GM12891 (cell line): ENCODE results near the gene GABRR2.
A peak's percentile ranks its signal among the peaks of the same experiment; 100 is the strongest.
"Not testable (repeated sequence)": the region's sequence is repeated elsewhere in the genome, so short reads cannot be mapped to it uniquely, and the experiment has no call there.

Source experiments
- DNase-seq: peaks from one replicate; pipeline ENCODE4 v3.0.0; 2011; ENCODE audit warnings: low spot score; ENCODE audit not compliant: insufficient read length
- FAIRE-seq: peaks from 2 replicates; lab custom pipeline; 2011; peaks lifted over from hg19 to GRCh38; lab: Jason Lieb, UNC
- PAX5 ChIP-seq: IDR thresholded peaks from 2 replicates; pipeline ENCODE4 v1.6.1; 2011; ENCODE audit warnings: low read length, moderate library complexity, mild to moderate bottlenecking; ENCODE audit not compliant: insufficient read depth, severe bottlenecking
- POLR2A ChIP-seq: IDR thresholded peaks from 2 replicates; pipeline ENCODE4 v1.6.1; 2011; ENCODE audit warnings: low read depth, low read length, control low read depth
- POLR2AphosphoS5 ChIP-seq: IDR thresholded peaks from 2 replicates; pipeline ENCODE4 v1.6.1; 2011; ENCODE audit warnings: low read depth, low read length, control low read depth
- POU2F2 ChIP-seq: IDR thresholded peaks from 2 replicates; pipeline ENCODE4 v1.6.1; 2011; ENCODE audit warnings: low read depth, mild to moderate bottlenecking, control low read depth, low read length, moderate library complexity
- SPI1 ChIP-seq: IDR thresholded peaks from 2 replicates; pipeline ENCODE4 v1.6.1; 2011; ENCODE audit warnings: low read depth, low read length, control low read depth
- TAF1 ChIP-seq: IDR thresholded peaks from 2 replicates; pipeline ENCODE4 v1.6.1; 2011; ENCODE audit warnings: low read depth, low read length, control low read depth

Gene GABRR2

DNA sequence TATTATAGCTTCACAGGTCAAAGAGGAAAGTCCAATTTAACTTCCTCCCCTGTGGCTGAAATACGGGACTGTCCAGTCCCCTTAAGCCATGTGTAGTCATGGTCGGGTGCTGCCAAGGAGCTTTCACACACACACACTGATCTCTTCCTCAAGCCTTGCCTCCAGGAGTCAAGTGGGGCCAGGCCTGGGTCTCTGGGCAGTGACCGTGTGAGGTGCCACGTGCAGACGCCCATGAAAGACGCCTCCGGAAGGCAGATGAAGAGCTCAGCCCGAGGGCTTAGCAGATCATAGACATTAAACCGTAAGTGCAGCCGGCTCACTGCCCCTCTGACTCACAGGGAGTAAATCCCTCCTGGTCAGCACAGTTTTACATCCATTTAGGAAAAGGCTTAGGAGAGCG lies 4.2 kb downstream of the GABRR2 start:
- FAIRE-seq (no peak), DNase-seq (no peak)
- TF ChIP-seq TAF1 (no peak), POU2F2 (no peak), POLR2A (no peak), PAX5 (no peak), SPI1 (no peak), POLR2AphosphoS5 (no peak)

DNA sequence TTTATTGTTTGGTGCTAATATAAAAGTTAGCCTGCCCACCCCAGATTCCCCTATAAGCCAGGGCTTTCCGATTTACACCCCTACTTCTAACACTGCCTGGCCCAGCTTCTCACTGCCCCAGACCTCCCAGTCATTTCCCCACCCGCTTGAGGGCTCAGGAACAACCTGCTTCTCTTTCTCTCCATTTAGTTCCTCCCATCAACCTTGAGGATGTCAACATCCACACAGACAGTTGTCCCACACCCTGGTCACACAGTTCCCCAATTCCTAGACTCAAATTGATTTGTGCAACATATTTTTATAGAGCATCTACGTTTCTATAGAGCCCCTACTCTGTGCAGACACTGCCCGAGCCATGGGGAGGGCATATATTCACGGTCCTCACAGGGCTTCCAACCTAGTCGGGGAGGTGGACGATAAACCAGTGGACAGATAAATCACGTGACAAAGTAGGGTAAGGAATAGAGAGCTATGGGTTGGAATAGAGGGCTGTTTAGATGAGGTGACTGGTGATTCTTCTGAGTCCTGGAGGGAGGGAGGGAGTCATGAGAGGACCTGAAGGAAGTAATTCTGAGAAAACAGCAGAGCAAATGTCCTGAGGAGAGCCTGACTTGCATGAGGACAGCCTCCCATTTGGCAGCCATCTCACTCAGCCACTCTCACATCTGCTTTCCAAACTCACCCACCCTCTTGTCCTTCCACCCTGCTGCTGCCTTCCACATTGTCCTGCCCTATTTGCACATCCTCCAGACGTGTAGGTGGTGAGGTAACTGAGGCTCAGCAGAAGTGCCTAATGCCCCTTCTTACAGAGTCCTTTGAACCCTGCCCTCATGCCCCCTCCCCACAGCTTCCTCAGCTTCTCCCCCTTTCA lies 6.3 kb downstream of the GABRR2 start:
- TF ChIP-seq SPI1, result no peak
- no peak for TF ChIP-seq POLR2A
- TF ChIP-seq TAF1, result no peak
- no peak for TF ChIP-seq POLR2AphosphoS5
- TF ChIP-seq PAX5, result no peak
- DNase-seq, result no peak
- FAIRE-seq, result peak; percentile 13

- DNase-seq, FAIRE-seq: not testable (repeated sequence)
Measured at GRCh38 chr6:89304517-89304916, 10.6 kb downstream of the GABRR2 start.

- no peak for FAIRE-seq
- DNase-seq, result no peak
- TF ChIP-seq SPI1 (no peak), POU2F2 (no peak), POLR2AphosphoS5 (no peak), POLR2A (no peak)
Measured at GRCh38 chr6:89302936-89303335, 12.2 kb downstream of the GABRR2 start.

GRCh38 chr6:89302195-89302770 lies 12.8 kb downstream of the GABRR2 start:
- no peak for DNase-seq
- TF ChIP-seq SPI1, result no peak
- no peak for FAIRE-seq

GRCh38 chr6:89301586-89302194 lies 13.4 kb downstream of the GABRR2 start:
- FAIRE-seq (no peak), DNase-seq (no peak)
- TF ChIP-seq POLR2A (no peak), PAX5 (no peak), POU2F2 (no peak), TAF1 (no peak), SPI1 (no peak), POLR2AphosphoS5 (no peak)

DNA sequence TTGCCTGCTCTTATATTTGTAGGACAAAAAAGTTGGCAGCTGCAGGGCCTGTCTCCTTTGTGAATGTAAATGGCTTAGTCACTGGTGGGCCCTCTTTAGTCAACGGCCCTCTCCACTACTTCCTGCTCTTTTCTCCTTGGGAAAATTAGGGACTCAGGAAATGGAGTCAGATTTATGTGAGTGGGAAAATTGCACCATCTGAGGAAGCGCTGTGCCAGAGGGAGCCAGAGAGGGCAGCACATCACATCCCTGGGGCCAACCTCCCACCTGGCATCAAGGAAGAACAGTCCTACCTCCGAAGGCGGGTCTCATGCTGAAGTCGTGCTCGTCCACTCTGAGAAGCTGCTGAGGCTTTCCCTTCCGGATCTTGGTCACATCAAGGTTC lies 15.6 kb downstream of the GABRR2 start:
- FAIRE-seq, result no peak
- TF ChIP-seq POU2F2 (no peak), POLR2A (no peak), SPI1 (no peak), TAF1 (no peak), PAX5 (no peak), POLR2AphosphoS5 (no peak)
- DNase-seq, result no peak

GRCh38 chr6:89298680-89299465 lies 16.2 kb downstream of the GABRR2 start:
- FAIRE-seq (no peak), DNase-seq (no peak)

DNA sequence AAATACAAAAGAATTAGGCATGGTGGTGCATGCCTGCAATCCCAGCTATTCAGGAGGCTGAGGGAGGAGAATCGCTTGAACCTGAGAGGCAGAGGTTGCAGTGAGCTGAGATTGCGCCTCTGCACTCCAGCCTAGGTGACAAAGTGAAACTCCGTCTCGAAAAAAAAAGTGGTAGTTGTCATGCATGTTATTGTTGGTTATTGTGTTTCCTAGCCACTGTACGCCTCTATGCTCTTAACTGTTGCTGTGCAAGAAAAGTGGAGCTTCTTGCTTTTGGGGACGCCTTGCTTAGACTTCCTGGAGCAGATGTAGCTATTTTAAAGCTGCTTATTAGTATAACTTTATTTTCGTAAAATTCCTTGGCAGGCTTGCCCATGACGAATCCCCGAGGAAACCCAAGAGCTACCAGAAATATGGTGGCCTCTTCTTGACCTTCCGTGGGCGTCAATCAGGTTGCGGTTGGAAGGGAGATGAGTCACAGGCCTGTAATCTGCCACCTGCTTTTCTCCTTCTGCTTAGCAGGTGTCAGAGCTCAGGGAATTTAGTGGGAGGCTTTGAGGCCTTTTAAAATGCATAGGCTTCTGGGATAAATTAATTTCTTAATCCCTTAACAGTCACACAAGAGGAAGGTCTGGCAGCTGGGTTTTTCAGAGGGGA lies 17.3 kb downstream of the GABRR2 start:
- DNase-seq, result peak; percentile 50
- peak; percentile 61 for FAIRE-seq

More at GRCh38 chr6:89298680-89299465, 16.2 kb downstream of the GABRR2 start:
- TF ChIP-seq SPI1, result no peak

GRCh38 chr6:89295981-89296380 lies 19.1 kb downstream of the GABRR2 start:
- TF ChIP-seq SPI1 (no peak), POU2F2 (no peak), POLR2A (no peak), POLR2AphosphoS5 (no peak), TAF1 (no peak), PAX5 (no peak)
- DNase-seq, result no peak
- FAIRE-seq, result no peak

More for the DNA sequence above, 17.3 kb downstream of the GABRR2 start:
- no peak for TF ChIP-seq POLR2AphosphoS5
- no peak for TF ChIP-seq POLR2A
- TF ChIP-seq POU2F2, result no peak; the same call in 1 of the 2 replicates
- TF ChIP-seq PAX5, result no peak
- TF ChIP-seq TAF1, result no peak
- TF ChIP-seq SPI1, result no peak

GRCh38 chr6:89295116-89295515 lies 20.0 kb downstream of the GABRR2 start:
- not testable (repeated sequence) for FAIRE-seq, DNase-seq
